Body of pancreas (tissue), 4 donors: ENCODE data around the gene ITPR2.

ENCODE experiments used
- POLR2A ChIP-seq, 3 donors: fragments of 450-650 bp; IDR thresholded peaks; one replicate each; pipeline ENCODE4 v1.6.1; 2016; ENCODE audit warnings: antibody characterized with exemption in 3 of 3, mild to moderate bottlenecking in 2 of 3
- TF ChIP-seq, protein P1 (sequence below), 7 experiments: fragments of 450-650 bp in 4 of 7; fragments of 200-600 bp in 3 of 7; sonication (generic) in 3 of 7; IDR thresholded peaks; one replicate each; pipeline ENCODE4 v1.5.1; 2016 to 2019; ENCODE audit warnings: antibody characterized with exemption in 7 of 7

DNA sequence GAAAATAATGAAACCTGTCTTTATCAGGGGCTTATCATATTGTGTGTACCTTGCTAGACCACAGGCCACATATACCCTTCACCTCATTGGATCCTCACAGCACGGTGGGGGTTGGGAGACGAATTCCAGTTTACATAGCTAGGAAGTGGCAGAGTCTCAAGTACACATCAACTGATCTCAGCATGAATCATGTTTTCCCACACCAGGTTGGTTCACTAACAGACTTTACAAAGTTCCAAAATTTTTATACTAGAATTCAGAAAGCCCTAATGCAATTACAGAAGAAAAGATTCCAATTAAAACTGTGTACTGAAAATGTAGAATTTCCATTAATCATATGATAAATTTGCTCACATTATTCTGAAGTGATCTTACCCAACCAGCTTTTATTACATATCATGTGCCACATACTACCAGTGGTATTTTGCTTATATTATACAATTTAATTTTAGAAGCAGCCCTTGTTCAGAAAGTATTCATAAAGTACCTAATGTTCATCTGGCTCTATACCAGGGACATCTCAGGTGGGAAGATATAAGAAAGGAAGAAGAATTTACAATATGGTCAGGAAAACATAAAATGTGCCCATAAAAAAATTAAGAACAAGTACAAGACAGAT is 196.2 kb downstream of the ITPR2 start:
- TF ChIP-seq, protein P1, sequence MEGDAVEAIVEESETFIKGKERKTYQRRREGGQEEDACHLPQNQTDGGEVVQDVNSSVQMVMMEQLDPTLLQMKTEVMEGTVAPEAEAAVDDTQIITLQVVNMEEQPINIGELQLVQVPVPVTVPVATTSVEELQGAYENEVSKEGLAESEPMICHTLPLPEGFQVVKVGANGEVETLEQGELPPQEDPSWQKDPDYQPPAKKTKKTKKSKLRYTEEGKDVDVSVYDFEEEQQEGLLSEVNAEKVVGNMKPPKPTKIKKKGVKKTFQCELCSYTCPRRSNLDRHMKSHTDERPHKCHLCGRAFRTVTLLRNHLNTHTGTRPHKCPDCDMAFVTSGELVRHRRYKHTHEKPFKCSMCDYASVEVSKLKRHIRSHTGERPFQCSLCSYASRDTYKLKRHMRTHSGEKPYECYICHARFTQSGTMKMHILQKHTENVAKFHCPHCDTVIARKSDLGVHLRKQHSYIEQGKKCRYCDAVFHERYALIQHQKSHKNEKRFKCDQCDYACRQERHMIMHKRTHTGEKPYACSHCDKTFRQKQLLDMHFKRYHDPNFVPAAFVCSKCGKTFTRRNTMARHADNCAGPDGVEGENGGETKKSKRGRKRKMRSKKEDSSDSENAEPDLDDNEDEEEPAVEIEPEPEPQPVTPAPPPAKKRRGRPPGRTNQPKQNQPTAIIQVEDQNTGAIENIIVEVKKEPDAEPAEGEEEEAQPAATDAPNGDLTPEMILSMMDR (IDR thresholded peaks at IDR 0.05): no peak
- no peak for TF ChIP-seq POLR2A (IDR thresholded peaks at IDR 0.05)
